Colonic mucosa (tissue), 4 donors: ENCODE data around the gene WWOX. TPM values are rescaled to one million over a fixed set of nuclear protein-coding genes. Genes with fewer than 3 reads are reported as not detected.

Experiments
- DNase-seq: peaks from one replicate; pipeline ENCODE4 v3.0.0-alpha.2; 2020
- H3K27ac ChIP-seq: fragments of 200-600 bp; one replicate; pipeline ENCODE4 v1.8.0; 2021
- H3K27me3 ChIP-seq: fragments of 200-600 bp; one replicate; pipeline ENCODE4 v1.8.0; 2021
- H3K36me3 ChIP-seq: fragments of 200-600 bp; one replicate; pipeline ENCODE4 v1.8.0; 2021
- H3K4me1 ChIP-seq: fragments of 200-600 bp; one replicate; pipeline ENCODE4 v1.8.0; 2021; ENCODE audit warnings: mild to moderate bottlenecking
- H3K4me3 ChIP-seq: fragments of 200-600 bp; one replicate; pipeline ENCODE4 v1.8.0; 2021
- H3K9ac ChIP-seq, 2 donors: one replicate each; pipeline ENCODE4 v1.7.0; 2013; ENCODE audit warnings: control low read depth in 2 of 2, low read depth in 2 of 2, low read length in 2 of 2
- H3K9me3 ChIP-seq: fragments of 200-600 bp; one replicate; pipeline ENCODE4 v1.8.0; 2021
- intact Hi-C: fragments of 100-400 bp; cut with DNase I; formaldehyde crosslinking; loops from one replicate; pipeline ENCODE4 v1.14.1; 2022
- total RNA-seq, 2 donors: library from RNA; stranded (reverse); fragmentation: NEBNext Ultra II Directional in 1 of 2; extraction: Animal tissue kit (Norgen Biotek cat#: 25700) in 1 of 2; gene quantifications; one replicate each; pipeline ENCODE4 v1.2.1, GENCODE V29; 2021
- TF ChIP-seq, protein P1 (sequence below): fragments of 200-600 bp; IDR thresholded peaks from one replicate; pipeline ENCODE4 v1.8.0; 2022; ENCODE audit warnings: antibody characterized with exemption, mild to moderate bottlenecking
- donor health status: healthy.
- donor health status: DM: no; HTN: no; CAD: no.
- donor health status: DM: no; HTN: no; CAD: no.

WWOX gene
- total RNA-seq, 2 donors from 2014 or later: 7.2 to 11.0 TPM

GRCh38 chr16:78217276-78217675 lies 117.8 kb downstream of the WWOX start:
- no peak overlapping the region for H3K4me3 ChIP-seq
- no peaks in the 10 kb centered on the region for H3K9me3 ChIP-seq
- intact Hi-C loops: no loop called here
- H3K27ac ChIP-seq: no peak overlapping the region
- H3K27me3 ChIP-seq: no peaks in the 10 kb centered on the region
- TF ChIP-seq, protein P1, sequence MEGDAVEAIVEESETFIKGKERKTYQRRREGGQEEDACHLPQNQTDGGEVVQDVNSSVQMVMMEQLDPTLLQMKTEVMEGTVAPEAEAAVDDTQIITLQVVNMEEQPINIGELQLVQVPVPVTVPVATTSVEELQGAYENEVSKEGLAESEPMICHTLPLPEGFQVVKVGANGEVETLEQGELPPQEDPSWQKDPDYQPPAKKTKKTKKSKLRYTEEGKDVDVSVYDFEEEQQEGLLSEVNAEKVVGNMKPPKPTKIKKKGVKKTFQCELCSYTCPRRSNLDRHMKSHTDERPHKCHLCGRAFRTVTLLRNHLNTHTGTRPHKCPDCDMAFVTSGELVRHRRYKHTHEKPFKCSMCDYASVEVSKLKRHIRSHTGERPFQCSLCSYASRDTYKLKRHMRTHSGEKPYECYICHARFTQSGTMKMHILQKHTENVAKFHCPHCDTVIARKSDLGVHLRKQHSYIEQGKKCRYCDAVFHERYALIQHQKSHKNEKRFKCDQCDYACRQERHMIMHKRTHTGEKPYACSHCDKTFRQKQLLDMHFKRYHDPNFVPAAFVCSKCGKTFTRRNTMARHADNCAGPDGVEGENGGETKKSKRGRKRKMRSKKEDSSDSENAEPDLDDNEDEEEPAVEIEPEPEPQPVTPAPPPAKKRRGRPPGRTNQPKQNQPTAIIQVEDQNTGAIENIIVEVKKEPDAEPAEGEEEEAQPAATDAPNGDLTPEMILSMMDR: no peak
- H3K4me1 ChIP-seq: no peaks in the 10 kb centered on the region
- no peaks in the 10 kb centered on the region for H3K36me3 ChIP-seq
- no peak overlapping the region for H3K9ac ChIP-seq
- no peak for DNase-seq

- Histone ChIP-seq H3K4me3 (no peak overlapping the region), H3K27ac (no peak overlapping the region), H3K36me3 (no peaks in the 10 kb centered on the region), H3K9me3 (no peaks in the 10 kb centered on the region), H3K4me1 (no peaks in the 10 kb centered on the region), H3K27me3 (no peaks in the 10 kb centered on the region), H3K9ac (no peak overlapping the region)
- TF ChIP-seq, protein P1: no peak
- DNase-seq: no peak
- intact Hi-C loops: no loop called here
Measured at GRCh38 chr16:78218279-78218678, 118.8 kb downstream of the WWOX start.

GRCh38 chr16:78218856-78219651 lies 119.6 kb downstream of the WWOX start:
- intact Hi-C loops: no loop called here
- no peaks in the 10 kb centered on the region for H3K9me3 ChIP-seq
- H3K27me3 ChIP-seq: no peaks in the 10 kb centered on the region
- TF ChIP-seq, protein P1: no peak
- no peak overlapping the region for H3K9ac ChIP-seq
- H3K27ac ChIP-seq: no peak overlapping the region
- DNase-seq: no peak
- H3K4me3 ChIP-seq: no peak overlapping the region
- H3K36me3 ChIP-seq: no peaks in the 10 kb centered on the region
- no peaks in the 10 kb centered on the region for H3K4me1 ChIP-seq

GRCh38 chr16:78220571-78220970 lies 121.1 kb downstream of the WWOX start:
- Histone ChIP-seq H3K27ac (no peak overlapping the region), H3K9me3 (no peaks in the 10 kb centered on the region), H3K9ac (no peak overlapping the region), H3K36me3 (no peaks in the 10 kb centered on the region), H3K4me3 (no peak overlapping the region), H3K4me1 (no peaks in the 10 kb centered on the region), H3K27me3 (no peaks in the 10 kb centered on the region)
- no peak for DNase-seq
- intact Hi-C loops: no loop called here
- TF ChIP-seq, protein P1: no peak

GRCh38 chr16:78221892-78222291 lies 122.4 kb downstream of the WWOX start:
- Histone ChIP-seq H3K9me3 (no peaks in the 10 kb centered on the region), H3K4me3 (no peak overlapping the region), H3K27ac (no peak overlapping the region), H3K4me1 (no peaks in the 10 kb centered on the region), H3K9ac (no peak overlapping the region), H3K27me3 (no peaks in the 10 kb centered on the region), H3K36me3 (no peaks in the 10 kb centered on the region)
- no peak for DNase-seq
- intact Hi-C loops: no loop called here
- TF ChIP-seq, protein P1: no peak
